ENCODE data around the gene CLIP1.

CLIP1 gene

DNA sequence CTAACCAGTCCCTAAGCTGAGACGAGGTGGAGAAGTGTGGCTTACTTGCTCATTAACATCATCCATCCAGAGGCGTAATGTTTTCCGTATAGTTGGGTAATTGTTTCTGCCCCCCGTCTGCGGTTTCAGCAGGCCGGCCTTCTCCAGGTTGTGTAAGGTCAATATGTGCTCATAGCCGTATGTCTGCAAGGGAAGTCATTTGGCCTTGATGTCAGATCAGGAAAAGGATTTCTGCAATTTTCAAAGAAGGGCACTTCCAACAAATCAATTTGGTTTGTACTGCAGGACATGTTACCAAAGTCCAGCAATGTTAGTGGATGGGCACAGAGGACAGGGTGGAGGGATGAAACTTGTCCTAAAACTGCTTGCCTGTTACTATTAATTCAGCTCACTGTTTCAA lies 186.7 kb downstream of the CLIP1 start:
- H3K9me3 ChIP-seq (ENCODE audit: severe bottlenecking): no peaks in the 10 kb centered on the region
- no peak overlapping the region for H3K4me3 ChIP-seq (ENCODE audit: low read depth, low read length)
- H3K27ac ChIP-seq: no peak overlapping the region
- peaks cover 32% of the 10 kb centered on the region for H3K36me3 ChIP-seq
- TF ChIP-seq, protein P1, sequence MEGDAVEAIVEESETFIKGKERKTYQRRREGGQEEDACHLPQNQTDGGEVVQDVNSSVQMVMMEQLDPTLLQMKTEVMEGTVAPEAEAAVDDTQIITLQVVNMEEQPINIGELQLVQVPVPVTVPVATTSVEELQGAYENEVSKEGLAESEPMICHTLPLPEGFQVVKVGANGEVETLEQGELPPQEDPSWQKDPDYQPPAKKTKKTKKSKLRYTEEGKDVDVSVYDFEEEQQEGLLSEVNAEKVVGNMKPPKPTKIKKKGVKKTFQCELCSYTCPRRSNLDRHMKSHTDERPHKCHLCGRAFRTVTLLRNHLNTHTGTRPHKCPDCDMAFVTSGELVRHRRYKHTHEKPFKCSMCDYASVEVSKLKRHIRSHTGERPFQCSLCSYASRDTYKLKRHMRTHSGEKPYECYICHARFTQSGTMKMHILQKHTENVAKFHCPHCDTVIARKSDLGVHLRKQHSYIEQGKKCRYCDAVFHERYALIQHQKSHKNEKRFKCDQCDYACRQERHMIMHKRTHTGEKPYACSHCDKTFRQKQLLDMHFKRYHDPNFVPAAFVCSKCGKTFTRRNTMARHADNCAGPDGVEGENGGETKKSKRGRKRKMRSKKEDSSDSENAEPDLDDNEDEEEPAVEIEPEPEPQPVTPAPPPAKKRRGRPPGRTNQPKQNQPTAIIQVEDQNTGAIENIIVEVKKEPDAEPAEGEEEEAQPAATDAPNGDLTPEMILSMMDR (IDR thresholded peaks at IDR 0.05; ENCODE audit: low read depth, low read length): no peak
- no peaks in the 10 kb centered on the region for H3K27me3 ChIP-seq (ENCODE audit: insufficient read depth, low read depth, severe bottlenecking)
- DNase-seq: no peak

DNA sequence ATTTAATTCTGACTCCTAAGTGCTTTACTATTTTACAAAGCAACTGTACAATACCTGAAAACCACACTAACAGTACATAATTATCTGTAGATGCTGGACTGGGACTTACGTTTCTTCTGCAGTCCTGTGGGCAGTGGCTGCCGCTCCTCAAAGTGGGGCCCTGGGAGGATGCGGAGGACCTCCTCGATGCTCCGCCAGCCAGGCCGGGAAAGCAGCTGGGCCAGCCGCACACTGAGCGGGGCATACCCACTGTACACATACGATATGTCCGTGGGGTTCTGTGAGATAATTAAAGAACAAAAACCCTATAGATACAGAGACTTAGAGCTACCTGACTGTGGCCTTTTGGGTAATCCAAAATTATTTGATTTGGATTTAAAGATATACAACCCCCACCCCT lies 189.8 kb downstream of the CLIP1 start:
- peaks cover 33% of the 10 kb centered on the region for H3K36me3 ChIP-seq
- no peaks in the 10 kb centered on the region for H3K27me3 ChIP-seq (ENCODE audit: insufficient read depth, low read depth, severe bottlenecking)
- TF ChIP-seq, protein P1 (IDR thresholded peaks at IDR 0.05; ENCODE audit: low read depth, low read length): no peak
- H3K27ac ChIP-seq: no peak overlapping the region
- H3K4me3 ChIP-seq (ENCODE audit: low read depth, low read length): no peak overlapping the region
- no peak for DNase-seq
- no peaks in the 10 kb centered on the region for H3K9me3 ChIP-seq (ENCODE audit: severe bottlenecking)

DNA sequence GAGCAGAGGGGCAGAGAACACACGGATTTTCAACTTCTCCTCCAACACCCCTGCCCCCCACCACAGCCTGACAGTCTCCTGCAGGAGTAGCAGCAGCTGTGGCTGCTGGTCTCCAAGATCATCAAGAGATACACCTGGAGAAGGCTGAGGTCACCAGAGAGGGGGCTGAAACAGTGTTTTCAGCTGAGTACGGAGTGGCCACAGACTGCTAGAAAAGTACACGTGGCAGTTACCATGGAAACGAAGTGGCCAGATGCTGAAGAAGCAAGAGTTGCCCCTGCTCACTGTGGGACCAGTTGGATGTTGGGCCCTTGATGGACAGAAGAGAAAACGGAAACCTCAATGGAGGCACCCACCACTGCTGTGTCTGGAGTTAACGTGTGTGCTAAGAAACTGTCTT lies 191.7 kb downstream of the CLIP1 start:
- Histone ChIP-seq H3K27me3 (ENCODE audit: insufficient read depth, low read depth, severe bottlenecking) (no peaks in the 10 kb centered on the region), H3K4me3 (ENCODE audit: low read depth, low read length) (no peak overlapping the region), H3K36me3 (peaks cover 33% of the 10 kb centered on the region), H3K27ac (no peak overlapping the region), H3K9me3 (ENCODE audit: severe bottlenecking) (no peaks in the 10 kb centered on the region)
- TF ChIP-seq, protein P1 (IDR thresholded peaks at IDR 0.05; ENCODE audit: low read depth, low read length): no peak
- DNase-seq: no peak

DNA sequence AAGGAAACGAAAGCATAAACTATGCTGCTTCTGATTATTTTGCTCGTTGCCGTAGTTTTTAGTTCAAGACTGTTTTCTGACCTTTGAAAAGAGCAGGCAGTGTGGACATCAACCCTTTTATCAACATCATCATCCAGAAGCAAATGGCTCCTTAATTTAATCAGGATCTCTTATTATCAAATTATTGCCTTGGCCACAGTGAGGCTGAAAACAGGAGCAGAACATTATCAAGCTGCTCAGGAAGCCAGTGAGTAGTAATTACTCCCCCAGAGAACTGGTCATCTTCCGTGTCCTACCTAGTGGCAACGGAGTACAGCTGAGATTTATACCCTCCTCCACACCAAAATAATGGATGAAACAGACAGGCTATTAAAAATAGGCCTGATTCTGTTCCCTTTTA lies 194.4 kb downstream of the CLIP1 start:
- H3K4me3 ChIP-seq (ENCODE audit: low read depth, low read length): no peak overlapping the region
- no peaks in the 10 kb centered on the region for H3K27me3 ChIP-seq (ENCODE audit: insufficient read depth, low read depth, severe bottlenecking)
- no peak overlapping the region for H3K27ac ChIP-seq
- no peak for DNase-seq
- TF ChIP-seq, protein P1 (IDR thresholded peaks at IDR 0.05; ENCODE audit: low read depth, low read length): no peak
- no peaks in the 10 kb centered on the region for H3K9me3 ChIP-seq (ENCODE audit: severe bottlenecking)
- H3K36me3 ChIP-seq: peaks cover 34% of the 10 kb centered on the region

DNA sequence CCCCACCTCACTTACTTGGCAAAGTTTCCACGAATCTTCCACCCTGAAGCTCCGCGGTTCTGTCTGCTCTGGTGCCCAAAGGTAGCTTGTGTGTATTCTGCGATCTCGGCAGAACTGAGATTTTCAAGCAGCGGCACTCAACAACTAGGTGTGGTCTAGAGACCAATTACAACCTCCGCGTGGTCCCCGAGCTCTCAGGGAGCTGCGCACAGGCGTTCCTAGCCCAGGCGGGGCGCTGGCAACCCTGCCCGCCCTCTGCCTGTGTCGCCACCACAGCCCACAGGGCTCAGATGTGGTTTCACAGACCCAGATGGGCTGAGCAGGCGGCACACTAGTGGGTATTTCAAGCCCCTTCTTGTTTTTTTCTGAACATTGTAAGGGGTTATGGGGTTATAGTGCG lies 195.1 kb downstream of the CLIP1 start:
- no peaks in the 10 kb centered on the region for H3K9me3 ChIP-seq (ENCODE audit: severe bottlenecking)
- peaks cover 38% of the 10 kb centered on the region for H3K36me3 ChIP-seq
- TF ChIP-seq, protein P1 (IDR thresholded peaks at IDR 0.05; ENCODE audit: low read depth, low read length): no peak
- no peaks in the 10 kb centered on the region for H3K27me3 ChIP-seq (ENCODE audit: insufficient read depth, low read depth, severe bottlenecking)
- H3K27ac ChIP-seq: no peak overlapping the region
- DNase-seq: no peak
- H3K4me3 ChIP-seq (ENCODE audit: low read depth, low read length): no peak overlapping the region

DNA sequence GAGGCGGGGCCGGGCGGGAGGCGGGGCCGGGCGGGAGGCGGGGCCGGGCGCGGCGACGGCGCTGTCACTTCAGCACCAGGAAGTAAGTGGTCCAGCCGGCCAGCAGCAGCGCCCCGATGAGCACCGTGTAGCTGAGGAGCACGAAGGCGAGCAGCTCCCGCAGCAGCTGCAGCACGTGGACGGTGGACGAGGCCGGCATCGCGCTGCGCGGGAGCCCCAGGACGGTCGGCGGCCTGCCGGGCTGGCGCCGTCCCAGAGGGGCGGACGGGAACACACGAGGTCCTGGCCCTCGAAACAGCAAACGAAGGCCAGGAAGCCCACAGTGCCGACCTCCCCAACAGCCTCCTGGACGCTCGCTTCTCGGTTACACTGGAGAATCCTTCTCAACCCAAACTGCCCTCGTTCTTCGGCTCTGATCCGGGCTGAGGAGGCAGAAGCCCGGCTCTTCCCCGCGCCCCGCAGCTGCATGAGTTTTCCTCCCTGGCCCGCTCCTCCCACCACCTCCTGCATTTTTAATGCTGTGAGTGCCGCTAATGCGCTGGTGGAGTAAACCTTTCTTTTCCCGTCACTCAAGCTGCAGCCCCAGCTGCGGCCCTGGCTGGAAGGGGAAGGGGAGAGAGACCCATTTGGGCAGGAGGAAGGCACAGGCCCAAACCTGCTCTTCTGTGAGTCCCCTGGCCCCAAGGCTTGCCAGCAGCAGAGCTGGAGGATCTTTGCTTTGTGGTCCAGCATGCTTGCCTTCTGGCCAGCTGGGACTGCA lies 195.9 kb downstream of the CLIP1 start:
- Histone ChIP-seq H3K9me3 (ENCODE audit: severe bottlenecking) (no peaks in the 10 kb centered on the region), H3K4me3 (ENCODE audit: low read depth, low read length) (peak overlapping the region; percentile 80), H3K27ac (peak overlapping the region; percentile 38), H3K36me3 (peaks cover 45% of the 10 kb centered on the region), H3K27me3 (ENCODE audit: insufficient read depth, low read depth, severe bottlenecking) (no peaks in the 10 kb centered on the region)
- DNase-seq: peak; percentile 26
- TF ChIP-seq, protein P1 (IDR thresholded peaks at IDR 0.05; ENCODE audit: low read depth, low read length): no peak

Data from WERI-Rb-1 (cell line).